Choroid plexus epithelial cell (primary cell): Measurements from ENCODE around the gene NTF4.

Experiments used
- DNase-seq: peaks from one replicate; pipeline ENCODE4 v3.0.0-alpha.2; 2010; ENCODE audit warnings: low read depth
- H3K4me3 ChIP-seq: 2 replicates; pipeline ENCODE4 v1.5.1; 2011; ENCODE audit warnings: low read depth, mild to moderate bottlenecking, control low read depth, low read length, moderate library complexity
- TF ChIP-seq, protein P1 (sequence below): conservative IDR thresholded peaks from 2 replicates; pipeline ENCODE4 v1.5.1; 2011; ENCODE audit warnings: low read depth, mild to moderate bottlenecking, control low read depth, inconsistent platforms, low read length, moderate library complexity

NTF4 gene, protein sequence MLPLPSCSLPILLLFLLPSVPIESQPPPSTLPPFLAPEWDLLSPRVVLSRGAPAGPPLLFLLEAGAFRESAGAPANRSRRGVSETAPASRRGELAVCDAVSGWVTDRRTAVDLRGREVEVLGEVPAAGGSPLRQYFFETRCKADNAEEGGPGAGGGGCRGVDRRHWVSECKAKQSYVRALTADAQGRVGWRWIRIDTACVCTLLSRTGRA

DNA sequence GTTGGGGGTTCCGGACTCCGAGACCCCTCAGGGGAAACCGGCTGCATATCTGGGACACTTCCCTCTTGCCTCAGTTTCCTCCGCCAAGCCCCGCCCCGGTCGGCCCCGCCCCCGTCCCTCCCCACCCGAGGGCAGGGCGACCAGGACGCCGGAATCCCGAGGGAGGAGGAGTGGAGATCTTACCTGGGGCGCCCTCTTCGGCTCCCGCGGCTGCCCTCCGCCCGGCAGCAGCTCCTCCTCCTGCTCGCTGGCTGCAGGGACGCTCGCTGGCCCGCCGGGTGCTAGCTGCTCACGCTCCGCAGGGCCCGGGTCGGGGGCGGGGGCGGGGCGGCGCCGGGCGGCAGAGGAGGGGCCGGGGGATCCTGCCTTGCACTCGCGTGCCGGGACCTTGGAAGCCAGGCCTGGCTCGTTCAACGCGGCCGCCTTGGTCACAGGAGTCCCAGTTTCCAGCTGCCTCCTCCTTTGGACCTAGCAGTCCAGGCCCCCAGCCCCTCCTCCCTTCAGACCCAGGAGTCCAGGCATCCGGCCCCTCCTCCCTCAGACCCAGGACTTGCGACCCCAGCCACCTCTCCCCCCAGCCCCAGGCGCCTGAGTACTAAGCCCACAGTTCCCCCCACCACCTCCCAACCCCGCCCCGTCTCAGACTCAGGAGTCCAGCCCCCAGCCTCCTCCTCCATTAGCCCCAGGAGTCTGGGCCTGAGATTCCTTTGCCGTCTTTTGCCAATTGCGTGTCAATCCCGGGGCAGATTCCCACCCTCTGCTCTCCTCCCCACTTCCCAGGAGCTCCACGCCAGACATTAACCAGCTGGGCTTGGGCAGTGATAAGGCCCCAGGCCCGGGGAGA is at the start of gene NTF4:
TSS of gene NTF4 (minus strand) at position 51 of the 844 bp plus-strand sequence. CDS start 2,821 bp downstream, outside the sequence.
- DNase-seq, result no peak
- H3K4me3 ChIP-seq, result no peak within 1 kb of the TSS
- TF ChIP-seq, protein P1, sequence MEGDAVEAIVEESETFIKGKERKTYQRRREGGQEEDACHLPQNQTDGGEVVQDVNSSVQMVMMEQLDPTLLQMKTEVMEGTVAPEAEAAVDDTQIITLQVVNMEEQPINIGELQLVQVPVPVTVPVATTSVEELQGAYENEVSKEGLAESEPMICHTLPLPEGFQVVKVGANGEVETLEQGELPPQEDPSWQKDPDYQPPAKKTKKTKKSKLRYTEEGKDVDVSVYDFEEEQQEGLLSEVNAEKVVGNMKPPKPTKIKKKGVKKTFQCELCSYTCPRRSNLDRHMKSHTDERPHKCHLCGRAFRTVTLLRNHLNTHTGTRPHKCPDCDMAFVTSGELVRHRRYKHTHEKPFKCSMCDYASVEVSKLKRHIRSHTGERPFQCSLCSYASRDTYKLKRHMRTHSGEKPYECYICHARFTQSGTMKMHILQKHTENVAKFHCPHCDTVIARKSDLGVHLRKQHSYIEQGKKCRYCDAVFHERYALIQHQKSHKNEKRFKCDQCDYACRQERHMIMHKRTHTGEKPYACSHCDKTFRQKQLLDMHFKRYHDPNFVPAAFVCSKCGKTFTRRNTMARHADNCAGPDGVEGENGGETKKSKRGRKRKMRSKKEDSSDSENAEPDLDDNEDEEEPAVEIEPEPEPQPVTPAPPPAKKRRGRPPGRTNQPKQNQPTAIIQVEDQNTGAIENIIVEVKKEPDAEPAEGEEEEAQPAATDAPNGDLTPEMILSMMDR, result no peak

DNA sequence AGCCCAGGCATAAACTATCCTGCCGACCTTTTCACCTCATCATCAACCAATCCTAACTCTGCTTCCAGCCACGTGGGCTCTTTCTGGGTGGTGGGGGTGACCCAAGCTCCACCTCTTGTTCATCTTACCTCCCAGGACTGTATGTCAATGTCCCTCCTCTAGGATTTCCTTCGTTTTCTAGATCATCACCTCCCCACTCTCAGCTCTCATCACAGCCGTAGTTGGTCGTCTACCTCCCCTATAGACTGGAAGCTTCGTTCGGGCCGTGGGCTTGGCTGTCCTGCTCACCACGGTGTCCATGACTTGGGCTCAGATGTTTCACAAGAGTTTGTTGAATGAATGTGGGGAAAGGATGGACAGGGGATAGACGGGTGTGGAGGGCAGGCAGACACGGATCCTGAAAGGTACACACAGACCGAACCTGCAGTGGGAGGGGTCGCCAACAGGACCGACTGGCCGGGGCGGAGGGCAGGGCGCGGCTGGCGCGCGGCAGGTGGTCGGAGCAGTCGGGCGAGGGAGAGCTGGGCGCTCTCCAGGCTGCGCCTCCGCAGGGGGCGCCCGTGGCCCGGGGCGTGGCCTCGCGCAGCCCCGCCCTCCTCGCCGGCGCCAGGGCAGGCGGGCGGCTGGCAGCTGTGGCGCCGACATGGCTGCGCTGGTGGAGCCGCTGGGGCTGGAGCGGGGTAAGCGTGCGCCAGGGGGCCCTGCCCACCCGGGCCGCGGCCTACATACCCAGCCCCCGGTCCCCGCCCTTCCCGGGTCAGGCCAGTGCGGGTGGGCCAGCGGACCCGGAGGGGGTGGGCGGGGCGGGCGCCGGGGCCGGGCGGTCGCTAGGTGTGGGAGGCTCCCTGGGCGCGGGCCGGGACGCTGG is 49.4 kb upstream of the NTF4 start, which contains the start of gene LIN7B:
TSS of gene LIN7B (plus strand) at position 609 of the 868 bp plus-strand sequence. CDS start at position 644, 35 bp downstream.
- peak; percentile 54 for DNase-seq
- TF ChIP-seq, protein P1, result peak; percentile 3
- peak within 1 kb of the TSS; percentile 79 for H3K4me3 ChIP-seq

DNA sequence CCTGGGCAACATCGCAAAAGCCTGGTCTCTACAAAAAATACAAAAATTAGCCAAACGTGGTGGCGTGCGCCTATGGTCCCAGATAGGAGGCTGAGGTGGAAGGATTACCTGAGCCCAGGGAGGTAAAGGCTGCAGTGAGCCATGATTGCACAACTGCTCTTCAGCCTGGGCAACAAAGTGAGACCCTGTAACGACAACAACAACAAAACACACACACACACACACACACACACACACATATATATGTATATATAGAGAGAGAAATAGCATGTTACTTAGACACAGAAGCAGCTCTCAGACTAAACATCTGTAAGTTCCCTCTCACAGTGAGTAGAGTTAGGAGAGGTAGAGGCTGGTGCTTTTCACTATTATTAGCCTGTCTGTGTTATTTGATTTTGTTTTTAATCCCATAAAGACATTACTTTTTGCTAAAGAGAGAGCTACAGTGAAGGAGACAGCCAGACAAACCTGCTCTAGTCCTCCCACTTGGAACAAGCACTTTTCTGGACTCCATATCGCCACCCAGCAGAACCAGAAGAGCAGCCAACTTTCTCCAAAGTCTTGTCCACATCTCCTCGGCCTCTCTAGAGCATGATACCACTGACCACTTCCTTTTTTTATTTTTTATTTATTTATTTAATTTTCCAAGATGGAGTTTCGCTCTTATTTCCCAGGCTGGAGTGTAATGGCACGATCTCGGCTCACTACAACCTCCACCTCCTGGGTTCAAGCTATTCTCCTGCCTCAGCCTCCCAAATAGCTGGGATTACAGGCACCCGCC is 46.8 kb upstream of the NTF4 start:
- no peak overlapping the region for H3K4me3 ChIP-seq
- DNase-seq, result no peak
- TF ChIP-seq, protein P1, result no peak

DNA sequence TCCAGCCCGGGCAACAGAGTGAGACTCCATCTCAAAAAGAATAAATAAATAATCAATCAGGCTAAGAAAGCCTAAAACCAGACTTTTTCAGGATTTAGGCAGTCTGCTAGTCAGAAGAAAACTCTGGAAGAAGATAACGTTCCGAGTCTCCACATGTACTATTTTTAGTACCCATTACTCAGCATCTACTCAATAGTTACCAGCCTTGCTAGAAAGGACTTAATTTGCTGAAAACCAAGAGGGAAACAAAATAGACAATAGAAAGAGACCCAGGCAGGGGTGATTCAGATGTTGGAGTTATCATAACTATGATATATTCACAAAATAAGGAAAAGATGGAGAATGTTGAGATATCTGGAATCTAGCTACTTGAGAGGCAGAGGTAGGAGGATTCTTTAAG is 45.9 kb upstream of the NTF4 start:
- H3K4me3 ChIP-seq, result no peak overlapping the region
- TF ChIP-seq, protein P1, result no peak

DNA sequence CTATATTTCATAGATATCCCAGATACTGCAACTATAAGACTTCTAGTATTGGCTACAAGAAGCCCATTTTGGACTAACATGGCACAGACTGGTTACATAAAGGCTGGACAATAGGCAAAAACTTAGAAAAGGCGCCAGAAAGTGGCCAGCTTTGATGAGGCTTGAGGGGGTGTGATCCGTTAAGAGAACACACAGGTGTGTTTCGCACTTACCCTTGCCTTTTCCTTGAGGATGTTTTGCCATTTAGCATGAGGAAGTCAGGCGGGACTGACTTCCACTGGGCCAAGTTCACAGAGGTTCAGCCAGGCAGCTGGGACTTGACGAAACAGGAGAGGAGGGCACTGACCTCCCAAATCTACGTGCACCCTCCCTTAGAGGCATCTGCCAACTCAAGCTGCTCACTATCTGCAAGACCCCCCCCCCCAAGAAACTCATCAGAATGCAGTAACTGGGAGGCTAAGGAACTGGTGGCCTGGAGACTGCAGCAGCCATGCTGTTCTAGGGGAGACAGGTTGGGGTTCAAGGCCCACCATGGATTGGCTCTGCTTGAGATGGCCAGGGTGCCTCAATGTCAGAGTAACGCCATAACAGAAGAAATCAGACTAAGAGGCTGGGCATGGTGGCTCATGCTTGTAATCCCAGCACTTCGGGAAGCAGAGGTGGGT is 45.1 kb upstream of the NTF4 start:
- TF ChIP-seq, protein P1, result no peak
- H3K4me3 ChIP-seq, result no peak overlapping the region
- DNase-seq, result no peak

More for the DNA sequence above, 45.9 kb upstream of the NTF4 start:
- DNase-seq, result peak; percentile 51
